H1 (cell line): ENCODE measurements around the gene CHD5. TPM values are rescaled to one million over a fixed set of nuclear protein-coding genes. Genes with fewer than 3 reads are reported as not detected.

Experiments
- CTCF ChIA-PET: fragments of 300-600 bp; sonication (Branson Sonifier 250); formaldehyde crosslinking; loops from one replicate; lab custom pipeline; 2021; ENCODE audit not compliant: partially characterized antibody; lab: Charles Lee
- POLR2A ChIA-PET: fragments of 300-600 bp; sonication (Branson Sonifier 250); formaldehyde crosslinking; loops from one replicate; lab custom pipeline; 2021; ENCODE audit warnings: inconsistent platforms; ENCODE audit not compliant: partially characterized antibody; lab: Charles Lee
- DNase-seq, 2 experiments: peaks; one replicate each; pipeline versions ENCODE4 v3.0.0 to v3.0.0-alpha.2; 2010 to 2022; ENCODE audit warnings: low spot score in 2 of 2, low read depth in 1 of 2, mixed read lengths in 1 of 2
- FAIRE-seq: peaks from 2 replicates; lab custom pipeline; 2011; peaks lifted over from hg19 to GRCh38; lab: Jason Lieb, UNC
- H2AFZ ChIP-seq: 2 replicates; pipeline ENCODE4 v1.8.1; 2012; ENCODE audit warnings: low read length, inconsistent platforms
- H2AK5ac ChIP-seq: 2 replicates; pipeline ENCODE4 v1.6.1; 2013; ENCODE audit warnings: low read depth, low read length
- H2BK120ac ChIP-seq: replicated peaks from 2 replicates; pipeline ENCODE3; 2013; ENCODE audit warnings: low read depth, low read length, inconsistent platforms
- H2BK12ac ChIP-seq: 2 replicates; pipeline ENCODE4 v1.6.1; 2013; ENCODE audit warnings: low read depth, low read length
- H2BK15ac ChIP-seq: 2 replicates; pipeline ENCODE4 v1.6.1; 2013; ENCODE audit warnings: low read length
- H2BK20ac ChIP-seq: 2 replicates; pipeline ENCODE4 v1.6.1; 2013; ENCODE audit warnings: low read length
- H2BK5ac ChIP-seq: 2 replicates; pipeline ENCODE4 v1.6.1; 2013; ENCODE audit warnings: low read depth, low read length
- H3K14ac ChIP-seq: 2 replicates; pipeline ENCODE4 v1.6.1; 2013; ENCODE audit warnings: inconsistent platforms; ENCODE audit not compliant: insufficient read length
- H3K18ac ChIP-seq: 2 replicates; pipeline ENCODE4 v1.6.1; 2013; ENCODE audit warnings: low read length; ENCODE audit errors: extremely low read depth
- H3K23ac ChIP-seq: 2 replicates; pipeline ENCODE4 v1.6.1; 2013; ENCODE audit warnings: inconsistent platforms; ENCODE audit not compliant: insufficient read length
- H3K23me2 ChIP-seq: 2 replicates; pipeline ENCODE4 v1.6.1; 2013; ENCODE audit warnings: low read depth, low read length
- H3K27ac ChIP-seq: 2 replicates; pipeline ENCODE4 v1.6.1; 2011; ENCODE audit warnings: low read depth, low read length, inconsistent platforms
- H3K27me3 ChIP-seq, 4 experiments: replicated peaks in 1 of 4; 1 replicate in 1 of 4; 2 replicates in 3 of 4; pipeline versions ENCODE4 v1.6.1 to v1.8.1; 2011 to 2013; ENCODE audit warnings: low read length in 3 of 4, mild to moderate bottlenecking in 3 of 4, inconsistent platforms in 2 of 4, mixed read lengths in 2 of 4, moderate library complexity in 1 of 4; ENCODE audit not compliant: control insufficient read depth in 3 of 4, insufficient read depth in 3 of 4; ENCODE audit errors: extremely low read depth in 1 of 4
- H3K36me3 ChIP-seq, 4 experiments: 2 replicates each; pipeline versions ENCODE4 v1.6.1 to v1.8.1; 2011 to 2013; ENCODE audit warnings: mild to moderate bottlenecking in 4 of 4, low read length in 3 of 4, moderate library complexity in 2 of 4, control low read depth in 1 of 4, inconsistent platforms in 1 of 4; ENCODE audit not compliant: insufficient read depth in 4 of 4, control insufficient read depth in 2 of 4
- H3K4ac ChIP-seq: replicated peaks from 2 replicates; pipeline ENCODE3; 2013; ENCODE audit warnings: low read length, low read depth, mixed read lengths, inconsistent platforms; ENCODE audit not compliant: insufficient read length
- H3K4me1 ChIP-seq, 4 experiments: replicated peaks in 1 of 4; 1 replicate in 1 of 4; 2 replicates in 3 of 4; pipeline versions ENCODE4 v1.6.1 to v1.8.1; 2011 to 2013; ENCODE audit warnings: low read length in 3 of 4, inconsistent platforms in 2 of 4, mixed read lengths in 1 of 4; ENCODE audit not compliant: insufficient read depth in 4 of 4, control insufficient read depth in 3 of 4
- H3K4me2 ChIP-seq, 2 experiments: 2 replicates each; pipeline versions ENCODE4 v1.6.1 to v1.8.1; 2011 to 2013; ENCODE audit warnings: low read depth in 2 of 2, low read length in 2 of 2, control low read depth in 1 of 2, inconsistent platforms in 1 of 2, mild to moderate bottlenecking in 1 of 2; ENCODE audit not compliant: insufficient read depth in 1 of 2
- H3K4me3 ChIP-seq, 4 experiments: fragments of 200-600, 300-600 bp in 1 of 4; sonication (generic), shearing (Covaris generic), sonication (Bioruptor Twin) in 1 of 4; 2 replicates each; pipeline versions ENCODE4 v1.5.1 to v1.8.1; 2011 to 2016; ENCODE audit warnings: low read length in 4 of 4, low read depth in 3 of 4, control low read depth in 2 of 4, inconsistent platforms in 2 of 4, mild to moderate bottlenecking in 2 of 4, mixed read lengths in 1 of 4, moderate library complexity in 1 of 4; ENCODE audit not compliant: insufficient read depth in 2 of 4; ENCODE audit errors: extremely low read depth in 1 of 4
- H3K56ac ChIP-seq: replicated peaks from 2 replicates; pipeline ENCODE3; 2013; ENCODE audit warnings: low read depth, mild to moderate bottlenecking, mixed read lengths, low read length, inconsistent platforms; ENCODE audit not compliant: insufficient read length
- H3K79me1 ChIP-seq: 2 replicates; pipeline ENCODE4 v1.6.1; 2013; ENCODE audit warnings: low read depth, low read length, control low read depth
- H3K79me2 ChIP-seq, 2 experiments: 2 replicates each; pipeline versions ENCODE4 v1.6.1 to v1.8.1; 2012 to 2013; ENCODE audit warnings: low read length in 2 of 2, mild to moderate bottlenecking in 2 of 2, inconsistent platforms in 1 of 2; ENCODE audit not compliant: insufficient read depth in 2 of 2, control insufficient read depth in 1 of 2
- H3K9ac ChIP-seq, 4 experiments: replicated peaks in 1 of 4; 1 replicate in 1 of 4; 2 replicates in 3 of 4; pipeline versions ENCODE4 v1.6.1 to v1.8.1; 2011 to 2013; ENCODE audit warnings: low read depth in 3 of 4, low read length in 3 of 4, control low read depth in 2 of 4, mild to moderate bottlenecking in 2 of 4, moderate library complexity in 2 of 4, inconsistent platforms in 1 of 4; ENCODE audit errors: extremely low read depth in 1 of 4
- H3K9me3 ChIP-seq, 2 experiments: 2 replicates each; pipeline versions ENCODE4 v1.6.1 to v1.8.1; 2012 to 2013; ENCODE audit warnings: mild to moderate bottlenecking in 2 of 2, moderate library complexity in 2 of 2, control low read depth in 1 of 2, inconsistent platforms in 1 of 2, low read depth in 1 of 2, low read length in 1 of 2, mixed read lengths in 1 of 2; ENCODE audit not compliant: insufficient read depth in 2 of 2
- H4K20me1 ChIP-seq, 2 experiments: replicated peaks in 1 of 2; 2 replicates each; pipeline versions ENCODE3 to v1.8.1; 2011 to 2013; ENCODE audit warnings: inconsistent platforms in 2 of 2, low read length in 2 of 2, mild to moderate bottlenecking in 1 of 2; ENCODE audit not compliant: insufficient read depth in 2 of 2, control insufficient read depth in 1 of 2
- H4K5ac ChIP-seq: 2 replicates; pipeline ENCODE4 v1.6.1; 2013; ENCODE audit warnings: low read length, low read depth, mixed read lengths, inconsistent platforms; ENCODE audit not compliant: insufficient read length
- H4K8ac ChIP-seq: 2 replicates; pipeline ENCODE4 v1.8.0; 2013; ENCODE audit warnings: mild to moderate bottlenecking, moderate library complexity, low read length, inconsistent platforms; ENCODE audit not compliant: insufficient read depth; ENCODE audit errors: extremely low read depth
- H4K91ac ChIP-seq: replicated peaks from 2 replicates; pipeline ENCODE3; 2013; ENCODE audit warnings: low read length, mixed read lengths, inconsistent platforms; ENCODE audit not compliant: insufficient read length
- BCL11A ChIP-seq, 2 experiments: IDR thresholded peaks; one replicate each; pipeline ENCODE4 v1.6.1; 2011; ENCODE audit warnings: low read depth in 2 of 2, low read length in 2 of 2, mild to moderate bottlenecking in 2 of 2
- CREB1 ChIP-seq: IDR thresholded peaks from 2 replicates; pipeline ENCODE4 v1.6.1; 2012; ENCODE audit warnings: inconsistent platforms
- GABPA ChIP-seq: IDR thresholded peaks from 2 replicates; pipeline ENCODE4 v1.6.1; 2011; ENCODE audit warnings: mild to moderate bottlenecking, low read length, moderate library complexity, borderline replicate concordance; ENCODE audit not compliant: insufficient read depth
- JUN ChIP-seq: IDR thresholded peaks from 2 replicates; pipeline ENCODE4 v1.6.1; 2011; ENCODE audit warnings: low read depth, mild to moderate bottlenecking, improper control_type of control experiment, low read length
- KDM4A ChIP-seq: IDR thresholded peaks from one replicate; pipeline ENCODE4 v1.7.1; 2012; ENCODE audit warnings: low read depth, mild to moderate bottlenecking, moderate library complexity, low read length, inconsistent platforms; ENCODE audit not compliant: severe bottlenecking
- RAD21 ChIP-seq, 2 experiments: IDR thresholded peaks in 1 of 2; conservative IDR thresholded peaks in 1 of 2; 2 replicates each; pipeline ENCODE4 v1.6.1; 2011; ENCODE audit warnings: low read depth in 2 of 2, low read length in 2 of 2, improper control_type of control experiment in 1 of 2, inconsistent platforms in 1 of 2, mild to moderate bottlenecking in 1 of 2, moderate library complexity in 1 of 2
- SIX5 ChIP-seq: IDR thresholded peaks from 2 replicates; pipeline ENCODE4 v1.6.1; 2011; ENCODE audit warnings: mild to moderate bottlenecking, low read depth, low read length
- TBP ChIP-seq: IDR thresholded peaks from 2 replicates; pipeline ENCODE4 v1.6.1; 2011; ENCODE audit warnings: low read depth, low read length, improper control_type of control experiment
- WGBS, 2 experiments: shearing (Covaris generic) in 1 of 2; methylation state at CpG; one replicate each; pipeline versions ENCODE4 v1.1.6 to v1.1.7; 2013 to 2015; ENCODE audit warnings: low lambda C conversion rate in 2 of 2, mixed read lengths in 2 of 2, inconsistent platforms in 1 of 2, low coverage in 1 of 2, missing lambda C conversion rate in 1 of 2; ENCODE audit not compliant: insufficient replicate concordance in 2 of 2, insufficient coverage in 1 of 2, insufficient read length in 1 of 2; ENCODE audit errors: extremely low coverage in 1 of 2, missing lambda C conversion rate in 1 of 2; 5-methylcytosine and 5-hydroxymethylcytosine counted together
- polyA plus RNA-seq, 7 experiments: library from polyadenylated mRNA; depleted of rRNA in 3 of 7; stranded (reverse) in 5 of 7; unstranded in 2 of 7; fragments of >200 nt in 5 of 7; fragments of 200-250 nt in 2 of 7; gene quantifications; 1 replicate in 5 of 7; 2 replicates in 1 of 7; 4 replicates in 1 of 7; pipeline versions ENCODE4 v1.2.1 to v1.2.3, GENCODE V29; 2011 to 2013; ENCODE audit warnings: missing spikeins in 2 of 7, mixed read lengths in 2 of 7
- total RNA-seq: library from RNA; stranded (reverse); fragmentation: NEBNext Ultra II Directional; extraction: Animal tissue kit (Norgen Biotek cat#: 25700); gene quantifications from 2 replicates; pipeline ENCODE4 v1.2.1, GENCODE V29; 2021
- TF ChIP-seq, protein P1 (sequence below): IDR thresholded peaks from 2 replicates; pipeline ENCODE4 v1.6.1; 2012; ENCODE audit warnings: inconsistent platforms

Gene CHD5
- total and polyA plus RNA-seq, 2 of the 8 experiments (the other 6 are each of a cell fraction or from before 2014, with no cell fraction given), result 0.42 to 1.8 TPM

DNA sequence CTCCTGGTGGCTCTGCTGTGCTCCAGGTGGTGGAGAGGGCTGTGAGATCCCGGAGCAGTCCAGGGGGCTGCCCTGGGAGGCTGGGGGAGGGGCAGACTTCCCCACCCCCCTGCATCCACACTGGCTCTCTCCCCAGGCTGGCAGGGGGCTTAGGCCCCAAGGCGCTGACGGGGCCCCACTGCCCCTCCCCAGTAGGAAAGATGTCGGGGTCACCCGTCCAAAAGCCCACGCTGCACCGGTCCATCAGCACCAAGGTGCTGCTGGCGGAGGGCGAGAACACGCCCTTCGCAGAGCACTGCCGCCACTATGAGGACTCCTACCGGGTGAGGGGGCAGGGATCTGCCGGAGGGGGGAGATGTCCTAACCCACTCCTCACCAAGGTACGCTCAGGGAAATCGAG is 31.6 kb upstream of the CHD5 start:
- ChIA-PET POLR2A (interaction anchor here (1.0 to 4.0 kb wide), 7 partner anchors 7 to 24 kb away, joined by 3 to 28 read pairs (median 6); partner anchors contain the start of gene ICMT), CTCF (interaction anchor here (1.5 to 17.1 kb wide), 4 partner anchors 9 to 136 kb away, joined by 6 to 353 read pairs (median 8); partner anchors contain the start of genes HES3 and ICMT)
- Histone ChIP-seq H3K79me2 (no peaks in the 10 kb centered on the region), H3K27me3 (peaks cover 1 to 37% (median 27%) of the 10 kb centered on the region in 4 experiments), H3K4ac (no peak overlapping the region), H3K9me3 (no peaks in the 10 kb centered on the region), H2BK20ac (no peak overlapping the region), H3K27ac (no peak overlapping the region), H2BK12ac (no peak overlapping the region), H2BK15ac (no peak overlapping the region), H4K20me1 (peaks cover 0 to 7% of the 10 kb centered on the region in 2 experiments), H4K5ac (no peak overlapping the region), H3K4me1 (peaks cover 0 to 29% (median 23%) of the 10 kb centered on the region in 4 experiments; a peak in 6 of 7 replicates), H3K36me3 (no peaks in the 10 kb centered on the region), H3K4me3 (no peak overlapping the region), H3K23ac (no peak overlapping the region), H2BK5ac (no peak overlapping the region), H3K56ac (no peak overlapping the region), H4K91ac (no peak overlapping the region), H3K4me2 (no peak overlapping the region), H3K9ac (no peak overlapping the region), H3K14ac (no peak overlapping the region), H2AK5ac (no peak overlapping the region), H3K18ac (no peak overlapping the region), H3K79me1 (no peaks in the 10 kb centered on the region), H2BK120ac (no peak overlapping the region), H4K8ac (no peak overlapping the region), H2AFZ (no peak overlapping the region), H3K23me2 (peaks cover 12% of the 10 kb centered on the region; the same call in 1 of the 2 replicates)
- no peak for TF ChIP-seq SIX5
- no peak for TF ChIP-seq JUN
- no peak for TF ChIP-seq GABPA
- no peak for TF ChIP-seq TBP
- TF ChIP-seq, protein P1, sequence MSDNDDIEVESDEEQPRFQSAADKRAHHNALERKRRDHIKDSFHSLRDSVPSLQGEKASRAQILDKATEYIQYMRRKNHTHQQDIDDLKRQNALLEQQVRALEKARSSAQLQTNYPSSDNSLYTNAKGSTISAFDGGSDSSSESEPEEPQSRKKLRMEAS, result no peak
- TF ChIP-seq RAD21 (IDR thresholded peaks at IDR 0.05 in 1 of 2, conservative IDR thresholded peaks at IDR 0.05 in 1 of 2; ENCODE audit: low read depth in 2 of 2, low read length in 2 of 2), result no peak
- TF ChIP-seq KDM4A, result no peak
- TF ChIP-seq BCL11A (IDR thresholded peaks at IDR 0.05; ENCODE audit: low read depth in 2 of 2, low read length in 2 of 2), result no peak
- no peak for TF ChIP-seq CREB1
- WGBS, 2 experiments, result 88% methylated on average over 16 of the region's 16 CpGs; no CpG with 5 or more reads in 1 of the 2 experiments
- FAIRE-seq (no peak), DNase-seq (no peak)
